ENCODE data around the gene FKBP7. TPM values are rescaled to one million over a fixed set of nuclear protein-coding genes. Genes with fewer than 3 reads are reported as not detected.
A peak's percentile ranks its signal among the peaks of the same experiment; 100 is the strongest.

FKBP7 gene
- total RNA-seq, 3 donors from 2014 or later, result 10.5 to 20.8 (median 16.7) TPM

DNA sequence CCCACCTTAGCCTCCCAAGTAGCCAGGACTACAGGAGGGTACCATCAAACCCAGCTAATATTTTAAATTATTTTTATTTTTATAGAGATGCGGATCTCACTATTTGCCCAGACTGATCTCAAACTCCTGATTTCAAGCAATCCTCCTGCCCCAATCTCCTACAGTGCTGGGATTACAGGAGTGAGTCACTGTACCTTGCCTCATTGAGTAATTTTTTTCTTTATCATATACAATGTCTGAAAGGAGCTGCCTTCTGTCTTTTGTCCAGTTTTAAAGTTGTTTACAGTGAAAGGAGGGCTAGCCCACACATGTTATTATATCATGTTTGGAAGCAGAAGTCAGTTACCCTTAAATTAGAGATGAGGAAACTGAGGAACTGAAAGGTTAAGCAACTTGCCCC, 60.0 kb downstream of the FKBP7 start:
- Histone ChIP-seq H3K27ac (no peak overlapping the region), H3K9me3 (no peaks in the 10 kb centered on the region), H3K4me1 (no peaks in the 10 kb centered on the region), H3K36me3 (no peaks in the 10 kb centered on the region), H3K4me3 (no peak overlapping the region), H3K27me3 (no peaks in the 10 kb centered on the region)
- intact Hi-C loops (cut with DNase I; ENCODE audit: low total_unique reads), result no loop called here
- no peak for TF ChIP-seq POLR2AphosphoS5 (IDR thresholded peaks at IDR 0.05)
- TF ChIP-seq POLR2A (IDR thresholded peaks at IDR 0.05), result no peak
- no peak for TF ChIP-seq CTCF (IDR thresholded peaks at IDR 0.05)
- DNase-seq (ENCODE audit: low spot score in 2 of 2), result no peak

- no peak overlapping the region for H3K27ac ChIP-seq
- H3K9me3 ChIP-seq, result no peaks in the 10 kb centered on the region
- H3K4me1 ChIP-seq, result no peaks in the 10 kb centered on the region
- H3K4me3 ChIP-seq, result no peak overlapping the region
- H3K36me3 ChIP-seq, result no peaks in the 10 kb centered on the region
- TF ChIP-seq CTCF (IDR thresholded peaks at IDR 0.05) (no peak), POLR2AphosphoS5 (IDR thresholded peaks at IDR 0.05) (no peak), POLR2A (IDR thresholded peaks at IDR 0.05) (no peak)
- no peaks in the 10 kb centered on the region for H3K27me3 ChIP-seq
- intact Hi-C loops (cut with DNase I; ENCODE audit: low total_unique reads), result no loop called here
- no peak for DNase-seq (ENCODE audit: low spot score in 2 of 2)
Observed at GRCh38 chr2:178417916-178418315, 60.5 kb downstream of the FKBP7 start.

- Histone ChIP-seq H3K4me3 (no peak overlapping the region), H3K4me1 (no peaks in the 10 kb centered on the region), H3K27me3 (no peaks in the 10 kb centered on the region), H3K9me3 (no peaks in the 10 kb centered on the region), H3K36me3 (no peaks in the 10 kb centered on the region), H3K27ac (no peak overlapping the region)
- TF ChIP-seq POLR2A (IDR thresholded peaks at IDR 0.05), result no peak
- TF ChIP-seq CTCF (IDR thresholded peaks at IDR 0.05), result no peak
- no peak for TF ChIP-seq POLR2AphosphoS5 (IDR thresholded peaks at IDR 0.05)
- intact Hi-C loops (cut with DNase I; ENCODE audit: low total_unique reads), result no loop called here
- no peak for DNase-seq (ENCODE audit: low spot score in 2 of 2)
Observed at GRCh38 chr2:178415979-178416378, 62.4 kb downstream of the FKBP7 start.

DNA sequence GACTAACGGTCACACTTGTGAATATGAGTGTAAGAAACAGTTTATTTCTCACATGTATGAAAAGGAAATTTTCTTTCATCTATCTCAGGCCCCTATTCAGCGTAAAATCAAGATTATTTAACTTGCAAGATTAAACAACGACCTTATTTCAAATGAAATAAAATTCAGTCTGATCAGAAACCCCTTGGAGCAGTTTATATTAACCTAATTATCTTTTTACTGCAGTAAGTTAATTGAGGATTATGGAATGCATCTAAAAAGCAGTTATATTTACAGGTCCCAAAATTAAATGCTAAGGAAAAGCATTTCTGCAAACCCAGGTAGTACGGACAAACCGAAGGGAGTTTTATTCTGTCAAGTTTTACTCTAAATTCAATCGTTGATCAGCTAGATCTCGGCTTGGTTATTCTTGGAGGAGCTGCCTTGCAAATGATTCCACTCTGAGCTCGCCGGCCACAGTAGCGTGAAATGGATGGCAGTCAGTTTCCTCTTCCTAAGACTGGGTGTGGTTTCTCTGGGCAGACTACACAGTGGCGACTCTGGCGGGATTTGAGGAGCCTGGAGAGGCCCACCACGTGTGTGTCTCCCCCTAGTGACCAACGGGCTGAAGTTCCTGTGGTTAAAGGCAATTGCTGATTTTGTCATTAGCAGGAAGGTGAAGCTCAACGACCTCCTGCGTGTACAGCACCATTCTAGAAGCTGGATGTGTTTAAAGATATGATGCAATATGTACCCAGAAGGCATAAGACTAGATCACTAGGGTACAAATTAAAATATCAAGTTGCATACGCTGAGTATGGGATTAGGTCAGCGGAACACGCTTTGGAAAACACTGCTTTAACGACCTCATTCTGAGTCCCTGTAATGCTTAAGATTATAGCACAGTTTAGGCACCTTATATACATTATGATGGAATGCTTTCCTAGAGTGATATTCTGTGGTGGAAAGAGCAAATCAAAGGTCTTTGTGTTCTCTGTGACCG, 63.8 kb downstream of the FKBP7 start:
- TF ChIP-seq CTCF (IDR thresholded peaks at IDR 0.05) (peak; percentile 75 to 91 (median 85)), POLR2AphosphoS5 (IDR thresholded peaks at IDR 0.05) (peak; percentile 38 to 63 (median 40)), POLR2A (IDR thresholded peaks at IDR 0.05) (no peak)
- no peaks in the 10 kb centered on the region for H3K9me3 ChIP-seq
- H3K27ac ChIP-seq, result peak overlapping the region; percentile 92 to 93
- peak overlapping the region; percentile 58 to 73 (median 72) for H3K4me3 ChIP-seq
- intact Hi-C loops (cut with DNase I; ENCODE audit: low total_unique reads), result no loop called here
- DNase-seq (ENCODE audit: low spot score in 2 of 2), result peak; percentile 87 to 89
- H3K27me3 ChIP-seq, result no peaks in the 10 kb centered on the region
- no peaks in the 10 kb centered on the region for H3K4me1 ChIP-seq
- no peaks in the 10 kb centered on the region for H3K36me3 ChIP-seq

Other genes with a start within 250 kb of the FKBP7 start
- 10 to 100 TPM; 61.3 to 73.9 (median 69.1) TPM for gene PRKRA, start 27.4 kb downstream of the FKBP7 start, total RNA-seq
- gene PJVK, start 27.2 kb downstream of the FKBP7 start, total RNA-seq, result 1 to 10 TPM; 5.2 to 9.4 (median 6.9) TPM
- 10 to 100 TPM in 2 of 3 donors, 1 to 10 TPM in 1; 9.8 to 15.2 (median 12.0) TPM for gene PLEKHA3, start 1.9 kb upstream of the FKBP7 start, total RNA-seq